CD4-positive, alpha-beta T cell (primary cell): ENCODE data around the gene CD7. TPM values are rescaled to one million over a fixed set of nuclear protein-coding genes. Genes with fewer than 3 reads are reported as not detected.

Experiments used
- ATAC-seq: fragments of 200-7000 bp; cut with Tn5 transposase; one replicate; pipeline ENCODE4 v1.10.0; 2022; ENCODE audit warnings: mild to moderate bottlenecking; ENCODE audit not compliant: poor library complexity
- CTCF ChIA-PET: fragments of 350-600 bp; sonication (Branson Sonifier 250); formaldehyde crosslinking; loops from one replicate; lab custom pipeline; 2021; ENCODE audit warnings: antibody characterized with exemption, inconsistent platforms; lab: Charles Lee
- POLR2A ChIA-PET: fragments of 350-600 bp; sonication (Branson Sonifier 250); formaldehyde crosslinking; loops from one replicate; lab custom pipeline; 2021; ENCODE audit warnings: antibody characterized with exemption, inconsistent platforms; lab: Charles Lee
- DNase-seq, 14 experiments: peaks; one replicate each; pipeline ENCODE4 v3.0.0-alpha.2; 2013 to 2020; ENCODE audit warnings: mixed read lengths in 2 of 14
- H3K27ac ChIP-seq, 2 donors: one replicate each; pipeline versions ENCODE4 v1.5.1 to v1.7.0; 2013; ENCODE audit warnings: low read length in 2 of 2, low read depth in 1 of 2, mild to moderate bottlenecking in 1 of 2
- H3K27me3 ChIP-seq, 2 experiments: 1 replicate in 1 of 2; 2 replicates in 1 of 2; pipeline versions ENCODE4 v1.6.1 to v1.7.0; 2013; ENCODE audit warnings: low read length in 2 of 2, control low read depth in 1 of 2, mild to moderate bottlenecking in 1 of 2, moderate library complexity in 1 of 2; ENCODE audit not compliant: insufficient read depth in 2 of 2, control insufficient read depth in 1 of 2
- H3K36me3 ChIP-seq: one replicate; pipeline ENCODE4 v1.6.1; 2013; ENCODE audit warnings: low read length, control low read depth; ENCODE audit not compliant: insufficient read depth
- H3K4me1 ChIP-seq: one replicate; pipeline ENCODE4 v1.6.1; 2013; ENCODE audit warnings: low read length, control low read depth; ENCODE audit not compliant: insufficient read depth
- H3K4me3 ChIP-seq: one replicate; pipeline ENCODE4 v1.5.1; 2013; ENCODE audit warnings: mild to moderate bottlenecking, low read length, moderate library complexity
- H3K9me3 ChIP-seq, 2 experiments: 1 replicate in 1 of 2; 2 replicates in 1 of 2; pipeline versions ENCODE4 v1.6.1 to v1.7.0; 2013; ENCODE audit warnings: low read length in 2 of 2, mild to moderate bottlenecking in 2 of 2, control low read depth in 1 of 2, moderate library complexity in 1 of 2; ENCODE audit not compliant: control insufficient read depth in 1 of 2, insufficient read depth in 1 of 2
- H3K27ac Mint-ChIP-seq: one replicate; pipeline ENCODE4 v1.8.0; 2020; ENCODE audit warnings: mixed read lengths
- H3K27me3 Mint-ChIP-seq: one replicate; pipeline ENCODE4 v1.8.0; 2021; ENCODE audit warnings: mixed read lengths
- H3K36me3 Mint-ChIP-seq: one replicate; pipeline ENCODE4 v1.8.0; 2021; ENCODE audit warnings: low read depth, mixed read lengths
- H3K4me1 Mint-ChIP-seq: one replicate; pipeline ENCODE4 v1.8.0; 2021; ENCODE audit warnings: low read depth, mixed read lengths
- H3K4me3 Mint-ChIP-seq: one replicate; pipeline ENCODE4 v1.8.0; 2020; ENCODE audit warnings: mild to moderate bottlenecking, mixed read lengths
- H3K9me3 Mint-ChIP-seq: one replicate; pipeline ENCODE4 v1.8.0; 2020; ENCODE audit warnings: mixed read lengths
- CTCF ChIP-seq: fragments of 200-600 bp; IDR thresholded peaks from one replicate; pipeline ENCODE4 v1.8.0; 2022; ENCODE audit warnings: antibody characterized with exemption, mild to moderate bottlenecking
- intact Hi-C, 2 experiments: fragments of 100-400 bp; cut with DNase I in 1 of 2; cut with micrococcal nuclease in 1 of 2; formaldehyde crosslinking; loops; one replicate each; pipeline versions ENCODE4 v1.15.1 to v1.9.0; 2023 to 2025; cut with DNase I, micrococcal nuclease
- total RNA-seq, 174 experiments: library from RNA in 2 of 174; stranded (reverse) in 2 of 174; gene quantifications; one replicate each; pipeline ENCODE4 v1.2.3 and lab custom pipeline; 2021 to 2026

CD7 gene
- total RNA-seq, 2 experiments from 2014 or later = 225 to 234 TPM

GRCh38 chr17:82281502-82282238 is 35.7 kb downstream of the CD7 start:
- peak; percentile 21 for ATAC-seq
- H3K4me3 Mint-ChIP-seq = no peak overlapping the region
- no peaks in the 10 kb centered on the region for H3K36me3 Mint-ChIP-seq
- peaks cover 8% of the 10 kb centered on the region for H3K4me1 Mint-ChIP-seq
- intact Hi-C loops = no loop called here
- Histone ChIP-seq H3K4me3 (no peak overlapping the region), H3K27me3 (no peaks in the 10 kb centered on the region), H3K36me3 (no peaks in the 10 kb centered on the region), H3K9me3 (no peaks in the 10 kb centered on the region), H3K27ac (no peak overlapping the region), H3K4me1 (peaks cover 30% of the 10 kb centered on the region)
- ChIA-PET POLR2A (interaction anchor here (2.6 kb wide), 1 partner anchor 11 kb away, joined by 7 read pairs; no protein-coding TSS in a partner anchor), CTCF (no interaction called here)
- H3K27me3 Mint-ChIP-seq = no peaks in the 10 kb centered on the region
- no peak for DNase-seq
- H3K27ac Mint-ChIP-seq = no peak overlapping the region
- TF ChIP-seq CTCF = no peak
- no peaks in the 10 kb centered on the region for H3K9me3 Mint-ChIP-seq

GRCh38 chr17:82281076-82281475 is 36.3 kb downstream of the CD7 start:
- Histone ChIP-seq H3K4me1 (peaks cover 30% of the 10 kb centered on the region), H3K36me3 (no peaks in the 10 kb centered on the region), H3K27me3 (no peaks in the 10 kb centered on the region), H3K27ac (no peak overlapping the region), H3K4me3 (no peak overlapping the region), H3K9me3 (no peaks in the 10 kb centered on the region)
- DNase-seq = no peak
- Mint-ChIP-seq H3K36me3 (no peaks in the 10 kb centered on the region), H3K9me3 (no peaks in the 10 kb centered on the region), H3K4me3 (no peak overlapping the region), H3K27ac (no peak overlapping the region), H3K4me1 (peaks cover 8% of the 10 kb centered on the region), H3K27me3 (no peaks in the 10 kb centered on the region)
- ChIA-PET CTCF (no interaction called here), POLR2A (interaction anchor here (1.1 kb wide), 1 partner anchor 12 kb away, joined by 3 read pairs; no protein-coding TSS in a partner anchor)
- no peak for ATAC-seq
- intact Hi-C loops = no loop called here
- no peak for TF ChIP-seq CTCF

DNA sequence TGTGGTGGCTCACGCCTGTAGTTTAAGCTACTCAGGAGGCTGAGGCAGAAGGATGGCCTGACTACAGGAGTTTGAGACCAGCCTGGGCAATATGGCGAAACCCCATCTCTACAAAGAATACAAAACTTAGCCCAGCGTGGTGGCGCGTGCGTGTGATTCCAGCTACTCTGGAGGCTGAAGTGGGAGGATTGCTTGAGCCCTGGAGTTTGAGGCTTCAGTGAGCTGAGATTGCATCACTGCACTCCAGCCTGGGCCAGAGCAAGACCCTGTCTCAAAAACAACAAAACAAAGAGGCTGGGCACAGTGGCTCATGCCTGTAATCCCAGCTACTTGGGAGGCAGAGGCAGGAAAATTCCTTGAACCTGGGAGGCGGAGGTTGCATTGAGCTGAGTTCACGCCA is 36.9 kb downstream of the CD7 start:
- intact Hi-C loops = no loop called here
- no peak for DNase-seq
- ChIA-PET POLR2A (interaction anchor here (1.1 kb wide), 1 partner anchor 12 kb away, joined by 3 read pairs; no protein-coding TSS in a partner anchor), CTCF (no interaction called here)
- H3K4me3 Mint-ChIP-seq = no peak overlapping the region
- peaks cover 8% of the 10 kb centered on the region for H3K4me1 Mint-ChIP-seq
- H3K9me3 Mint-ChIP-seq = no peaks in the 10 kb centered on the region
- ATAC-seq = no peak
- Histone ChIP-seq H3K4me3 (no peak overlapping the region), H3K36me3 (no peaks in the 10 kb centered on the region), H3K9me3 (no peaks in the 10 kb centered on the region), H3K27ac (no peak overlapping the region), H3K27me3 (no peaks in the 10 kb centered on the region), H3K4me1 (peaks cover 30% of the 10 kb centered on the region)
- H3K27me3 Mint-ChIP-seq = no peaks in the 10 kb centered on the region
- no peaks in the 10 kb centered on the region for H3K36me3 Mint-ChIP-seq
- no peak overlapping the region for H3K27ac Mint-ChIP-seq
- TF ChIP-seq CTCF = no peak
